ENCODE data around the gene DONSON.

DNA sequence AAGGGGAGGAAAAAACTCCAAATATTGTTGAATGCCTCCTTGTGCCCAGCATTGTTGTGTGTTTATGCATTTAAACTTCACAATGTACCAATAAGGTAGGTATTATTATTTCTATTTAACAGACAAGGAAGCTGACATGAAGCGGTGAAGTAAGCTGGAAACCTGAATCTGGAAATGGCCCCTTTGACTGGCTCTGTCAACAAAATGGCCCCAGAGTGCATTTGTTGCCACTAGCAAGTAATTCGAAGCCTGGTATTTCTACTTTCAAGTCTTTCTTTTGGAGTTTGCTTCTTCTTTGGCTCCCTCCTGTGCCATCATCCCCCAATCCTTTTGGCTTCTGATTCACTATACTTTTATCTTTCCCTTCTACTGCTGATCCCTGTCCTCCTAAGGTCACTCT is 29.9 kb upstream of the DONSON start:
- TF ChIP-seq, protein P1, sequence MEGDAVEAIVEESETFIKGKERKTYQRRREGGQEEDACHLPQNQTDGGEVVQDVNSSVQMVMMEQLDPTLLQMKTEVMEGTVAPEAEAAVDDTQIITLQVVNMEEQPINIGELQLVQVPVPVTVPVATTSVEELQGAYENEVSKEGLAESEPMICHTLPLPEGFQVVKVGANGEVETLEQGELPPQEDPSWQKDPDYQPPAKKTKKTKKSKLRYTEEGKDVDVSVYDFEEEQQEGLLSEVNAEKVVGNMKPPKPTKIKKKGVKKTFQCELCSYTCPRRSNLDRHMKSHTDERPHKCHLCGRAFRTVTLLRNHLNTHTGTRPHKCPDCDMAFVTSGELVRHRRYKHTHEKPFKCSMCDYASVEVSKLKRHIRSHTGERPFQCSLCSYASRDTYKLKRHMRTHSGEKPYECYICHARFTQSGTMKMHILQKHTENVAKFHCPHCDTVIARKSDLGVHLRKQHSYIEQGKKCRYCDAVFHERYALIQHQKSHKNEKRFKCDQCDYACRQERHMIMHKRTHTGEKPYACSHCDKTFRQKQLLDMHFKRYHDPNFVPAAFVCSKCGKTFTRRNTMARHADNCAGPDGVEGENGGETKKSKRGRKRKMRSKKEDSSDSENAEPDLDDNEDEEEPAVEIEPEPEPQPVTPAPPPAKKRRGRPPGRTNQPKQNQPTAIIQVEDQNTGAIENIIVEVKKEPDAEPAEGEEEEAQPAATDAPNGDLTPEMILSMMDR (IDR thresholded peaks at IDR 0.05), result no peak
- no peak for TF ChIP-seq POLR2AphosphoS5 (IDR thresholded peaks at IDR 0.05)

All from prostate gland (tissue), 2 donors.